ENCODE results near the gene OR2C3.
"Not testable (repeated sequence)": the region's sequence is repeated elsewhere in the genome, so short reads cannot be mapped to it uniquely, and the experiment has no call there.

The OR2C3 gene

DNA sequence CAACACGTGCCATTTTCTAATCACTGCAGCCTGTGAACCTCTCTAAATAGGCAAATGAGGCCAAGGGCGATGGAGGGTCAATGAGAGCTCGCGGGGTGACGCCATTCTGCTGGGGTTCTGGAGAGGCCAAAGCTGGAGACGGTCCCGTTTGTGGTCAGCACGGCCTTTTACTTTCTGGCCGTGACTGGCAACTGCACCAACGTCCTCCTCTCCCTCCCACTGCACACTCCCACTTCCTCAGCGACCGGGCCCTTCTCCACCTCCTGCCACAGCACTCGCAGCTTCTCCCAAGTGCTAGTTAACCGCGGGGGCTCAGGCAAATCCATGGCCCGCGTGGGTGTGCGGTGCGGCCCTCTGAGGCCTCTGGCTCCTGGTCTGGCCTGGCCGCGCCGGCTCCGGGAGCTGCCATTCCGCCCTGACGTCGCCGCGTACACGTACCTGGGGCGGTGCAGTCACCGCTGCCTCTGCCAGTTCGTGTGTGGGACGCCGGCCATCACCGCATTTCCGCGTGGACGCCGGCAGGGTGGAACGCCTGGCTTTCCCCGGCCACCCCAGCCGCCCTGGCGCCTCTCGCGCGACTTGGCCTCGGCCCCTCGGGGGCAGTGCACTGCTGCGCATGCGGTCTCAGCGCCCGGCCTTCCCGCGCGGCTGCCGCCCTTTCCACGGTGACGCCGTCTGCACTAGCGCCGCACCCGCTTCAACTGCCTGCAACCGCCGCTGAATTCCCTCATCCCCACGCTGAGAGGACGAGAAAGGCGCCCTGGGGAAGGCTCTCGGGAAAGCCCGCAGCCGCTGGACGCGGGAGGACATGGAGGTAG is 18.2 kb downstream of the OR2C3 start:
- DNase-seq = no peak

DNA sequence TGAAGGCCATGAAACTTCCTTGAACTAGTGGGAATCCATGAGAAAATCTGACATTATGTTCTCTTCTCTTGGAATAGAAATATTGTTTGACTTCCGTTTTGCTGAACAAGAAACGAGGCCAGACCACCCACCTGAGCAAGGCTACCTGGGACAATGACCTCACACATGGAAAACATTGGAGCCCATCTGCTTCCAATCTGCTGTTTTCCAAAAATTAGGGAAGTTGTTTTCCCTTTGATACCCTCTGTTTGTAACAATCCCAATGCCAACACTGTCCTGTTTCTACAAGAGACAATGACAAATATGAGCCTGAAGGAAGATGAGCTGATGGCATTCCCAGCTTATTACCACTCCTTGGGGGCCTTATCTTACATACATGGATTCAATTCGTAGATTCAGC is 29.4 kb downstream of the OR2C3 start:
- DNase-seq = no peak

DNA sequence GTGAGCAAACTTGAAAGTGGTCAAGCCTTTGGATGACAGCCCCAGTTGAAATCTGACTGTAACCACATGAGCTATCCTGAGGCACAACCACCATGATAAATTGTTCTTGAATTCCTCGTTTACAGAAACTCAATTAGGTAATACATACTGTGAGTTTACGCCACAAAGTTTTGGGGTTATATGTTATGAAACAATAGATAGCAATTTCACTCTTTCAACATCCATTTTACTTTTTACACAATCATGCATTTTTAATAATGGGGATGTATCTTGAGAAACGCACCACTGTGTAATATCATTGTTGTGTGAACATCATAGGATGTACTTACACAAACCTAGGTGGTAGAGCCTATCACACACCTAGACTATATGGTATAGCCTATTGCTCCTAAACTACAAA is 35.4 kb downstream of the OR2C3 start:
- peak; percentile 86 for DNase-seq

DNA sequence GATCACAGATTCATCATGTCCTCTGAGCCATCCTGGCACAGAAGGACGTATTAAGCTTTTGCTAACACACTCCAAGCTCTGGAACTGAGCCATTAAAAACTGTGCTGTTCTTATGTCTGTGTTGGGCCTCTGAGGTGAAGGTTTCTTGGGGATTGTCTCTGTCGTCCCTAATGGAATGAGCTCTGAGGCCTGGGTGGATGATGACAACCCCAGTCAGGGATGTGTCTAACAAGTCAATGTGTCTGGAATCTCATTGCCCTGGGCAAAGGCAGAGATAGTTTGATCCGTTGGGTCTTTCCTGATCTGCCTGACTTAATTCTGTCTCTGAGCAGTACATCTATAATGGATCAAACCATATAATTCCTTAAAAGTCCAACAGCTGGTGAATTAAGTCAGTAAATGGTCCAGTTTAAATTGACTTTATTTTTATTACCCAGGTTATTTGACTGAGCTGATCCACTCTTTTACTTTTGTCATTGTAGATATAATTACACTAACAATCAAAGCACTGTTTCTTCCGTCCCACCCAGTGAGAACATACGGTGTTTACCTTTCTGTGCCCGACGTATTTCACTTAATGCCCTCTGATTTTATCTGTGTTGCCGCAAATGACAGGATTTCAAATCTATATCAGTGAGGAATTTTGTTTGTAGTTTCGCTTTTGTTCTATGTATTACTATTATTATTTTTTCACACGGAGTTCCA is 39.5 kb downstream of the OR2C3 start:
- DNase-seq = no peak

GRCh38 chr1:247494767-247495166 is 41.5 kb downstream of the OR2C3 start:
- DNase-seq = peak; percentile 90

GRCh38 chr1:247493106-247493505 is 43.1 kb downstream of the OR2C3 start:
- DNase-seq = no peak

- DNase-seq = no peak
Measured at GRCh38 chr1:247491328-247491727, 44.9 kb downstream of the OR2C3 start.

DNA sequence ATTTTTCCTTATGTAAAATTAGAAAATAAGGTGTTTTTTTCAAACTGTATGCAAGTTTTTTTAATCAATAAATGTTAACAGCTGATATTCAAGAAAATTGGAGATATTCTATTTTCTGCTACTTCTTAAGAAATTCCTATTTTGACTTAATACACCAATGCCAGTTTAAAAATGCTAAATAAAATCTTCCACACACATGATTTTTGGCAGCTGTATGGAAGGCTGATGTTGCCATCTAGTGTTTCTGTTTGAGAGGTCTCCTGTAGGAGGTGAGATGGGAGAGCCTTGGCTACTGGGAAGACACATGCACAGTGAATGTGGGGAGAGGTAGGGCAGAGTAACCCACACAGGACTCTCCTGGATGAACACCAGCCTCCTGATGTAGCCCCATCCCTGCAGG is 49.2 kb downstream of the OR2C3 start:
- peak; percentile 52 for DNase-seq

DNA sequence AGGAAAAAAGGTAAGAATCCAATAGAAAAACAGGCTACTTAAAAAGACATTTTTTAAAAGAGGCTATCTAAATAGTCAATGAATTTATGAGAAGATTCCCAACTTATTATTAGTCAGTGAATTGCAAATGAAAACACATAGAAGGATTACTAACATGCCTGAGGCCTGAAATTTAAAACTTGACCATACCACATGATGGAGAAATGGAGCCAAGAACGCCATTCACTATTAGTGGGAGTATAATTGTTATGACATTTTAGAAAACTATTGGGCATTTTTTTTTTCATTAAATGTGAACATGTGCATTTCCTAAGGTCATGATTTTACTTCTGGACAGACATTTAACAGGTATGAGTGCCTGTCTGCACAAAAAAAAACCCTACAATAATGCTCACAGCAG is 53.5 kb downstream of the OR2C3 start:
- DNase-seq = no peak

DNA sequence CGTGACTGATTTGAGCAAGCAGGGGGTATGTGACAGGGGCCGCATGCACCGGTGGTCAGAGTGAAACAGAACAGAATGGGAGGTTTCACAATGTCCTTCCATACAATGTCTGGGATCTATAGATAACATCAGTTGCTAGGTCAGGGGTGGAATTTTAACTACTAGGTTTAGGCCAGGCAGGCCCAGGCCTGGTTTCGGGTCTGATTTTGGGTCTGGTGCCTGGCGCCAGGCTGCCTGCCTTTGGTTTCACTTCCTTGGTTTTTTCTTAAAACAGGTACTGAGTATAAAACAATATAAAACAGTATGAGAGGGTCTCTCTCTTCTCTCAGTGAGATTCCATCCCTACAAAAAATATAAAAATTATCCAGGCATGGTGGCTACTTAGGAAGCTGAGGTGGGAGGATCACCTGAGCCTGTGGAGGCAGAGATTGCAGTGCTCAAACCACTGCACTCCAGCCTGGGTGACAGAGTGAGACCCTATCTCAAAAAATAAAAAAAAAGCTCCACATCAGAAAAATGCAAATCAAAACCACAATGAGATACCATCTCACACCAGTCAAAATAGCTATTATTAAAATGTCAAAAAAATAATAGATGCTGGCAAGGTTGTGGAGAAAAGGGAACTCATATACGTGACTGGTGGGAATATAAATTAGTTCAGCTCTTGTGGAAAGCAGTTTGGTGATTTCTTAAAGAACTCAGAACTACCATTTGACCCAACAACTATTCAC is 59.7 kb downstream of the OR2C3 start:
- DNase-seq = not testable (repeated sequence)

- no peak for DNase-seq
Measured at GRCh38 chr1:247475793-247476192, 60.4 kb downstream of the OR2C3 start.

Measured in MV-4-11 (cell line).